DND-41 (cell line): ENCODE measurements around the gene DNAJC3.
"Not testable (repeated sequence)": the region's sequence is repeated elsewhere in the genome, so short reads cannot be mapped to it uniquely, and the experiment has no call there.

Experiments
- ATAC-seq: fragments of 200-7000 bp; cut with Tn5 transposase; 3 replicates; pipeline ENCODE4 v1.9.1; 2021; ENCODE audit warnings: low read depth; ENCODE audit not compliant: insufficient read depth
- DNase-seq: peaks from one replicate; pipeline ENCODE4 v3.0.0-alpha.2; 2020
- H2AFZ ChIP-seq: 2 replicates; pipeline ENCODE4 v1.6.0; 2012; ENCODE audit warnings: low read depth, low read length
- H3K27ac ChIP-seq: 2 replicates; pipeline ENCODE4 v1.5.1; 2012; ENCODE audit warnings: low read length, inconsistent platforms
- H3K27me3 ChIP-seq: fragments of 200-600 bp; sonication (generic); 2 replicates; pipeline ENCODE4 v1.6.0; 2012; ENCODE audit warnings: low read length, mild to moderate bottlenecking, inconsistent platforms; ENCODE audit not compliant: insufficient read depth, poor library complexity
- H3K36me3 ChIP-seq: 2 replicates; pipeline ENCODE4 v1.5.1; 2012; ENCODE audit warnings: low read length, inconsistent platforms; ENCODE audit not compliant: insufficient read depth
- H3K4me1 ChIP-seq: 2 replicates; pipeline ENCODE4 v1.5.1; 2012; ENCODE audit warnings: mild to moderate bottlenecking, low read length; ENCODE audit not compliant: insufficient read depth
- H3K4me2 ChIP-seq: 2 replicates; pipeline ENCODE4 v1.6.0; 2012; ENCODE audit warnings: mild to moderate bottlenecking, moderate library complexity, low read length, inconsistent platforms; ENCODE audit not compliant: insufficient read depth
- H3K4me3 ChIP-seq, 2 experiments: fragments of 200-600 bp in 1 of 2; shearing (Covaris generic) in 1 of 2; 2 replicates each; pipeline ENCODE4 v1.5.1; 2012 to 2016; ENCODE audit warnings: inconsistent platforms in 2 of 2, low read length in 2 of 2, mild to moderate bottlenecking in 2 of 2, low read depth in 1 of 2, moderate library complexity in 1 of 2
- H3K79me2 ChIP-seq: 2 replicates; pipeline ENCODE4 v1.6.0; 2012; ENCODE audit warnings: low read length, inconsistent platforms; ENCODE audit not compliant: insufficient read depth
- H3K9ac ChIP-seq: 2 replicates; pipeline ENCODE4 v1.6.0; 2012; ENCODE audit warnings: low read depth, mild to moderate bottlenecking, inconsistent platforms, low read length, moderate library complexity
- H3K9me3 ChIP-seq: 2 replicates; pipeline ENCODE4 v1.5.1; 2012; ENCODE audit warnings: low read length, moderate library complexity, mild to moderate bottlenecking, inconsistent platforms; ENCODE audit not compliant: insufficient read depth, severe bottlenecking
- H4K20me1 ChIP-seq: 2 replicates; pipeline ENCODE4 v1.6.0; 2012; ENCODE audit warnings: low read length; ENCODE audit not compliant: insufficient read depth
- EZH2 ChIP-seq: IDR thresholded peaks from 3 replicates; pipeline ENCODE4 v1.6.1; 2012; ENCODE audit warnings: borderline replicate concordance, low read depth, mild to moderate bottlenecking, moderate library complexity, low read length, inconsistent platforms; ENCODE audit not compliant: severe bottlenecking
- TF ChIP-seq, protein P1 (sequence below): IDR thresholded peaks from 2 replicates; pipeline ENCODE4 v1.5.1; 2012; ENCODE audit warnings: borderline replicate concordance, low read length, moderate library complexity, mild to moderate bottlenecking; ENCODE audit not compliant: poor library complexity, severe bottlenecking; ENCODE audit errors: extremely low read depth

Gene DNAJC3

DNA sequence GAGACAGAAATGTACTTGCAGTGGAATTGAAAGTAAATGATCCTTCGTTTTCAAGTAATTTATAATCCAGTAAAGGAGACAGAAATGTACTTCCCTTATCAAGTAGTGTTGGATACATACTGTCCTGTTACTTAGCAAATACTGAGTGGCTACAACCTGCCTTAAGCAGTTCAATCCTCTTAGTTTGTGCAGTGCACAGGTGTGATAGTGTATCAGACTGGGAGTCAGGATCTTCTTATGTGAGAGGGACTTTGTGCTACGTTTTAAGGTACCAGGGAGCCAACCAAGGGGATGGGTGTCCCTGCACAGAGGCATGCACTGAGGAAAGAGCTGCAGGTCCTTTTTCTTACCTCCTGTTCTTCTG lies 111.1 kb downstream of the DNAJC3 start:
- no peak for ATAC-seq
- no peaks in the 10 kb centered on the region for H3K79me2 ChIP-seq
- H3K9me3 ChIP-seq, result no peaks in the 10 kb centered on the region
- TF ChIP-seq, protein P1, sequence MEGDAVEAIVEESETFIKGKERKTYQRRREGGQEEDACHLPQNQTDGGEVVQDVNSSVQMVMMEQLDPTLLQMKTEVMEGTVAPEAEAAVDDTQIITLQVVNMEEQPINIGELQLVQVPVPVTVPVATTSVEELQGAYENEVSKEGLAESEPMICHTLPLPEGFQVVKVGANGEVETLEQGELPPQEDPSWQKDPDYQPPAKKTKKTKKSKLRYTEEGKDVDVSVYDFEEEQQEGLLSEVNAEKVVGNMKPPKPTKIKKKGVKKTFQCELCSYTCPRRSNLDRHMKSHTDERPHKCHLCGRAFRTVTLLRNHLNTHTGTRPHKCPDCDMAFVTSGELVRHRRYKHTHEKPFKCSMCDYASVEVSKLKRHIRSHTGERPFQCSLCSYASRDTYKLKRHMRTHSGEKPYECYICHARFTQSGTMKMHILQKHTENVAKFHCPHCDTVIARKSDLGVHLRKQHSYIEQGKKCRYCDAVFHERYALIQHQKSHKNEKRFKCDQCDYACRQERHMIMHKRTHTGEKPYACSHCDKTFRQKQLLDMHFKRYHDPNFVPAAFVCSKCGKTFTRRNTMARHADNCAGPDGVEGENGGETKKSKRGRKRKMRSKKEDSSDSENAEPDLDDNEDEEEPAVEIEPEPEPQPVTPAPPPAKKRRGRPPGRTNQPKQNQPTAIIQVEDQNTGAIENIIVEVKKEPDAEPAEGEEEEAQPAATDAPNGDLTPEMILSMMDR, result no peak
- no peak for TF ChIP-seq EZH2
- H3K36me3 ChIP-seq, result peaks cover 76% of the 10 kb centered on the region
- H3K27me3 ChIP-seq, result no peaks in the 10 kb centered on the region
- H3K4me1 ChIP-seq, result no peaks in the 10 kb centered on the region
- DNase-seq, result no peak
- no peaks in the 10 kb centered on the region for H4K20me1 ChIP-seq
- no peak overlapping the region for H3K27ac ChIP-seq
- H3K9ac ChIP-seq, result no peak overlapping the region
- no peak overlapping the region for H3K4me3 ChIP-seq
- no peak overlapping the region for H3K4me2 ChIP-seq
- no peak overlapping the region for H2AFZ ChIP-seq

DNA sequence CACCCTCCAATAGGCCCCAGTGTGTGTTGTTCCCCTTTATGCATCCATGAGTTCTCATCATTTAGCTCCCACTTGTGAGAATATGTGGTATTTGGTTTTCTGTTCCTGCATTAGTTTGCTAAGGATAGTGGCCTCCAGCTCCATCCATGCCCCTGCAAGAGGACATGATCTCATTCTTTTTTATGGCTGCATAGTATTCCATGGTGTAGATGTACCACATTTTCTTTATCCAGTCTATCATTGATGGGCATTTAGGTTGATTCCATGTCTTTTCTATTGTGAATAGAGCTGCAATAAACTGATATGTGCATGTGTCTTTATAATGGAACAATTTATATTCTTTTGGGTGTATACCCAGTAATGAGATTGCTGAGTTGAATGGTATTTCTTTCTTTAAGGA lies 112.4 kb downstream of the DNAJC3 start:
- H3K9me3 ChIP-seq, H3K4me1 ChIP-seq, H3K27me3 ChIP-seq, H3K27ac ChIP-seq, ATAC-seq, DNase-seq, H2AFZ ChIP-seq, H3K4me2 ChIP-seq, H4K20me1 ChIP-seq, H3K4me3 ChIP-seq, H3K79me2 ChIP-seq, H3K9ac ChIP-seq: not testable (repeated sequence)
- peaks cover 72% of the 10 kb centered on the region for H3K36me3 ChIP-seq

DNA sequence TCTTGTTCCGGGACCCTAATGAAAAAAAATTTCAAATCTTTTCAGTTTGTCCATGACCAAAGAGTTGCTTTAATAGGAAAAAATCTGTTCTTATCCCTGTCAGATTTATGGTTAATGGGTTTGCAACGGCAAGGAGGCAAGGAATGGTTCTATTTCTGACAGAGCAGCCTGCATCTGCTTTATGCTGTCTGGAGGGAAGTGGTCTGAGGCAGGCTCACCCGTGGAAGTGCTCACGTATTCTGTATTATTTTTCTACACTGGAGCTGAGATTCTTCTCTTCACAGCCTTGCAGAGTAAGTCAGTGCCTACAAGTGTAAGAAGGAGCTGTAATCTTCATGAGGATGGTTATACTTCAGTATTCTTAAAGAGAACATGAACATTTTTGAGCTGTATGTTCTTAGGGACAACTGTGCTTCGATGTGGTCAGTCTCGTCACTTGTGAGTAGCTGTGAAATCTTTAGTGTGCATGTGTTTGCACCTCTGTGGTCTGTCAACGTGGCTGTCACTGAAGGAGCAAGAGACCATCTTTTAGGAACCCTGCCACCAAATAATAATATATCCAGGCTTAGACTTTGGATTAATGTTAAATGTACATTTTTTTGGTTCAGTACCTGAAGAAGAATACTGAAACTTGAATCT lies 114.3 kb downstream of the DNAJC3 start:
- no peaks in the 10 kb centered on the region for H3K79me2 ChIP-seq
- no peak for TF ChIP-seq EZH2
- TF ChIP-seq, protein P1, result no peak
- H3K27ac ChIP-seq, result no peak overlapping the region
- no peak for DNase-seq
- H4K20me1 ChIP-seq, result no peaks in the 10 kb centered on the region
- H3K4me1 ChIP-seq, result no peaks in the 10 kb centered on the region
- ATAC-seq, result no peak
- no peak overlapping the region for H2AFZ ChIP-seq
- H3K9me3 ChIP-seq, result no peaks in the 10 kb centered on the region
- H3K9ac ChIP-seq, result no peak overlapping the region
- no peaks in the 10 kb centered on the region for H3K27me3 ChIP-seq
- H3K36me3 ChIP-seq, result peaks cover 65% of the 10 kb centered on the region
- no peak overlapping the region for H3K4me3 ChIP-seq
- H3K4me2 ChIP-seq, result no peak overlapping the region

GRCh38 chr13:95793018-95793555 lies 116.1 kb downstream of the DNAJC3 start:
- Histone ChIP-seq H3K9ac (no peak overlapping the region), H3K4me3 (no peak overlapping the region), H2AFZ (no peak overlapping the region), H3K36me3 (peaks cover 47% of the 10 kb centered on the region), H3K4me1 (no peaks in the 10 kb centered on the region), H3K79me2 (no peaks in the 10 kb centered on the region), H3K9me3 (no peaks in the 10 kb centered on the region), H3K4me2 (no peak overlapping the region), H4K20me1 (no peaks in the 10 kb centered on the region), H3K27me3 (no peaks in the 10 kb centered on the region), H3K27ac (no peak overlapping the region)
- DNase-seq, result no peak
- no peak for TF ChIP-seq EZH2
- TF ChIP-seq, protein P1, result no peak
- ATAC-seq, result no peak
